ENCODE results near the gene PGLYRP4. TPM values are rescaled to one million over a fixed set of nuclear protein-coding genes. Genes with fewer than 3 reads are reported as not detected.

Gene PGLYRP4
- total RNA-seq, 1 donor from 2014 or later, result not detected

DNA sequence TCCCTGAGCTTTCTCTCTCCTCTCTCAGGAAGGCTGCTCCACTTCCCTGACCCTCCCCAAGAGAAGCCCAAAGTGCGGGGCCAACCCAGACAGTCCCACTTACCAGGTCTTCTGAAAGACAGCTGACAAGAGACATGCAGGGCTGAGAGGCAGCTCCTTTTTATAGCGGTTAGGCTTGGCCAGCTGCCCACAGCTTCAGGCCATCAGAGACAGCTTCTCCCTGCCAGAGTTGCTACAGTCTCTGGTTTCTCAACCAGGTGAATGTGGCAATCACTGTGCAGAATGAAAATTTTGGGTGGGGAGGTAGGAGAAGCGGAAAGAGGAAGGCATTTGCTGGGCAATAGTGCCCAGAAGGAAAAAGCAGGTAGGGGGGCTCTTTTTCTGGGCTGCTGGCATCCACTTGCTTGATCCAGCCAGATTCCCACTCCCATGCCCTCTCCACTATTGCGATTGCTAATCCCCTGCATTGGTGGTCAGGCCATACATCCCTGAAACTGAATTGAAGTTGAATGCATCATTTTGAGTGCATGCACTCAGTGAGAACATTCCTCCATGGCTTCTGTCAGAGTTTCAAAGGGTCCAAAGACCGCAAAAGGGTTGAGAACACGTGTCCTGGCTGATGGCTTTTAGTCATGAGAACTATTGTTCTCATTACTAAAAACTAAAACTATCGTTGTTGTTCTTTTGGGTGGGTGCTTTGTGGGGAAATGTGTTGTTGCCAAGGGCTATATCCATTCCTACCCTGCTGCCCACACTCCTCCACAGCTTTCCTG is 42.5 kb upstream of the PGLYRP4 start, which contains the start of gene S100A8:
Gene S100A8 (minus strand): TSS at position 136 of the 773 bp plus-strand sequence. CDS start 538 bp downstream, outside the sequence.
- Histone ChIP-seq H3K4me3 (ENCODE audit: low read depth, low read length) (peak within 1 kb of the TSS; percentile 0), H3K27me3 (ENCODE audit: control insufficient read depth, insufficient read depth, low read length) (no peaks in the 10 kb centered on the region), H3K36me3 (ENCODE audit: control insufficient read depth, insufficient read depth, low read length) (no peaks in the 10 kb centered on the region)
- TF ChIP-seq, protein P1, sequence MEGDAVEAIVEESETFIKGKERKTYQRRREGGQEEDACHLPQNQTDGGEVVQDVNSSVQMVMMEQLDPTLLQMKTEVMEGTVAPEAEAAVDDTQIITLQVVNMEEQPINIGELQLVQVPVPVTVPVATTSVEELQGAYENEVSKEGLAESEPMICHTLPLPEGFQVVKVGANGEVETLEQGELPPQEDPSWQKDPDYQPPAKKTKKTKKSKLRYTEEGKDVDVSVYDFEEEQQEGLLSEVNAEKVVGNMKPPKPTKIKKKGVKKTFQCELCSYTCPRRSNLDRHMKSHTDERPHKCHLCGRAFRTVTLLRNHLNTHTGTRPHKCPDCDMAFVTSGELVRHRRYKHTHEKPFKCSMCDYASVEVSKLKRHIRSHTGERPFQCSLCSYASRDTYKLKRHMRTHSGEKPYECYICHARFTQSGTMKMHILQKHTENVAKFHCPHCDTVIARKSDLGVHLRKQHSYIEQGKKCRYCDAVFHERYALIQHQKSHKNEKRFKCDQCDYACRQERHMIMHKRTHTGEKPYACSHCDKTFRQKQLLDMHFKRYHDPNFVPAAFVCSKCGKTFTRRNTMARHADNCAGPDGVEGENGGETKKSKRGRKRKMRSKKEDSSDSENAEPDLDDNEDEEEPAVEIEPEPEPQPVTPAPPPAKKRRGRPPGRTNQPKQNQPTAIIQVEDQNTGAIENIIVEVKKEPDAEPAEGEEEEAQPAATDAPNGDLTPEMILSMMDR (IDR thresholded peaks at IDR 0.05; ENCODE audit: insufficient read depth, low read length, severe bottlenecking), result no peak
- DNase-seq (ENCODE audit: low read depth) (peak; percentile 82), FAIRE-seq (peak; percentile 94)

DNA sequence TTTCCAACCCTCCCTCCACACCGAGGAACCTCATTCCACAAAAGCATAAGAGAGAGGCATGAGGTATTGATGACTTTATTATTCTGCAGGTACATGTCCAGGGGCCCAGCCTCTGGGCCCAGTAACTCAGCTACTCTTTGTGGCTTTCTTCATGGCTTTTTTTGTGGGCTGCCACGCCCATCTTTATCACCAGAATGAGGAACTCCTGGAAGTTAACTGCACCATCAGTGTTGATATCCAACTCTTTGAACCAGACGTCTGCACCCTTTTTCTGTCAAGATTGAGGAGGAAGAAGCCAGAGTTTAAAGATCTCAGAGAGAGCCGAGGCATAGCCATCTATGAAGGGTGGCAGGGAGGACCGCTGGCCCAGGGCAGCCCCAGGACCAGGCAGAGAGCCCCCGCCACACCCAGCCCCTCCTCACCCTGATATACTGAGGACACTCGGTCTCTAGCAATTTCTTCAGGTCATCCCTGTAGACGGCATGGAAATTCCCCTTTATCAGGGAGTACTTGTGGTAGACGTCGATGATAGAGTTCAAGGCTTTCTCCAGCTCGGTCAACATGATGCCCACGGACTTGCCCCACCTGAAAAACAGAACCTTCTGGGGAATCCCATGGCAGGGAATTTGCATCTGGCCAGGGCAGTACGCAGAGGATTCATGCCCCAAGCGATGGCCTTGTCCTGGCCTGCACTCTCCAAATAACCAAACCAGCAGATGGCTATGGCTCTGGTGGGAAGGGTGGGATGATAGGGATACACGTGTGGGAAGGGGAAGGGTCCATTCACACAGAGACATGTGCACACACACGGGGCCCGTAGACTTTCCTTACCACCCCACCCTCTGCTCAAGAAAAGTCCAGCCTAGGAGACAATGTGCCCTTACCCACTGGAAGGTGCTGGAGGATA is 41.6 kb upstream of the PGLYRP4 start:
- TF ChIP-seq, protein P1 (IDR thresholded peaks at IDR 0.05; ENCODE audit: insufficient read depth, low read length, severe bottlenecking), result no peak
- DNase-seq (ENCODE audit: low read depth) (no peak), FAIRE-seq (peak; percentile 68)
- H3K27me3 ChIP-seq (ENCODE audit: control insufficient read depth, insufficient read depth, low read length), result no peaks in the 10 kb centered on the region
- H3K4me3 ChIP-seq (ENCODE audit: low read depth, low read length), result peak overlapping the region; percentile 0
- H3K36me3 ChIP-seq (ENCODE audit: control insufficient read depth, insufficient read depth, low read length), result no peaks in the 10 kb centered on the region

- no peak for FAIRE-seq
- Histone ChIP-seq H3K27me3 (ENCODE audit: control insufficient read depth, insufficient read depth, low read length) (no peaks in the 10 kb centered on the region), H3K4me3 (ENCODE audit: low read depth, low read length) (no peak overlapping the region), H3K36me3 (ENCODE audit: control insufficient read depth, insufficient read depth, low read length) (no peaks in the 10 kb centered on the region)
- TF ChIP-seq, protein P1 (IDR thresholded peaks at IDR 0.05; ENCODE audit: insufficient read depth, low read length, severe bottlenecking), result no peak
- DNase-seq (ENCODE audit: low read depth), result no peak
Measured at GRCh38 chr1:153389401-153389800, 40.8 kb upstream of the PGLYRP4 start.

DNA sequence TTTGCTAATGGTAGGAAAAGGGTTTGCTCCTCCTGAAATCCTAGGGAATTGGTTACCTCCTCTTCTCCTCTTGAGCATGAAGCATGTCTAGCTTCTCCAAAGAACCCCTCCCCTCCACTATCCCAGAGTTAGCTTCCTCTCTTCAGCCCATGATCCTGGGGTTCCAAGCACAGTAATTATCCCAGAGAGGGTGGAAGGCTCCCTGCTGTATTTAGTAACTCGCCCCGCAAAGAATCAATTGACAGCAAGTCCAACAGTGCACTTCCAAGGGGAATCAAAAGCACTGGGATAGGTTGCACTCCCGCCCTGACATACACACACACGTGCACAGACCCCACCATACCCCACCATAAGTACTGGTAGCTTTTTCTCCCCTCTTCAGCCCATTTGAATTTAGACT is 39.1 kb upstream of the PGLYRP4 start:
- TF ChIP-seq, protein P1 (IDR thresholded peaks at IDR 0.05; ENCODE audit: insufficient read depth, low read length, severe bottlenecking), result no peak
- FAIRE-seq (no peak), DNase-seq (ENCODE audit: low read depth) (no peak)
- H3K27me3 ChIP-seq (ENCODE audit: control insufficient read depth, insufficient read depth, low read length), result no peaks in the 10 kb centered on the region
- H3K4me3 ChIP-seq (ENCODE audit: low read depth, low read length), result no peak overlapping the region
- H3K36me3 ChIP-seq (ENCODE audit: control insufficient read depth, insufficient read depth, low read length), result no peaks in the 10 kb centered on the region

DNA sequence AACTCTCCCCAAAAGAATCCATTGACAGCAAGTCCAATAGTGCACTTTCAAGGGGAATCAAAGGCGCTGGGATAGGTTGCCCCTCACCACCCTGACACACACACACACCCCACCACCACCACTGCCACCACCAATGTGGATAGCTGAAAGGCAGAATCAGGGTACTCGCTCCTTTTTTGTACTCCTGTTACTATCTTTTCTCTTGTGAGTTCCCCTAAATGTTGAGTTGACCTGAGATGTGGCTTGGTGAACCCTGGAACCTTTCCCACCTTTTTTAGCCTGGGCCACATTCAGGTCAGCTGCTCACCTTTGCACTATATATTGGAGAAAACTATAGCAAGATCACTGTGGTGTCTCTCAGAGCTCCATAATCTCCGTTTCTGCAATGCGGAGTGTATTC is 38.4 kb upstream of the PGLYRP4 start:
- no peaks in the 10 kb centered on the region for H3K36me3 ChIP-seq (ENCODE audit: control insufficient read depth, insufficient read depth, low read length)
- no peaks in the 10 kb centered on the region for H3K27me3 ChIP-seq (ENCODE audit: control insufficient read depth, insufficient read depth, low read length)
- DNase-seq (ENCODE audit: low read depth) (no peak), FAIRE-seq (no peak)
- TF ChIP-seq, protein P1 (IDR thresholded peaks at IDR 0.05; ENCODE audit: insufficient read depth, low read length, severe bottlenecking), result no peak
- no peak overlapping the region for H3K4me3 ChIP-seq (ENCODE audit: low read depth, low read length)
